Suprapubic skin (tissue), 4 donors: Measurements from ENCODE around the gene NFATC3.

ENCODE experiments used
- CTCF ChIP-seq, 2 donors: fragments of 200-600 bp in 1 of 2; fragments of 450-650 bp in 1 of 2; sonication (generic) in 1 of 2; IDR thresholded peaks; one replicate each; pipeline ENCODE4 v1.5.1; 2016 to 2019; ENCODE audit warnings: antibody characterized with exemption in 2 of 2, mild to moderate bottlenecking in 1 of 2, moderate library complexity in 1 of 2
- EP300 ChIP-seq: sonication (generic); formaldehyde crosslinking; IDR thresholded peaks from one replicate; pipeline ENCODE4 v1.6.1; 2017; ENCODE audit warnings: antibody characterized with exemption
- POLR2AphosphoS5 ChIP-seq, 3 donors: sonication (generic); formaldehyde crosslinking; IDR thresholded peaks; one replicate each; pipeline ENCODE4 v1.6.1; 2017; ENCODE audit warnings: antibody characterized with exemption in 3 of 3

- TF ChIP-seq EP300 (no peak), CTCF (IDR thresholded peaks at IDR 0.05) (no peak), POLR2AphosphoS5 (IDR thresholded peaks at IDR 0.05) (no peak)
Measured at GRCh38 chr16:68113059-68113761, 28.0 kb downstream of the NFATC3 start.
